AG04449 (cell line): ENCODE results near the gene PLCB3.

Experiments used
- CTCF ChIA-PET: fragments of 350-600 bp; formaldehyde crosslinking; extraction: SDS; loops from one replicate; lab custom pipeline; 2021; ENCODE audit warnings: antibody characterized with exemption; lab: Yijun Ruan, JAX
- POLR2A ChIA-PET: fragments of 400-600, 350-600 bp; formaldehyde crosslinking; extraction: SDS; loops from one replicate; lab custom pipeline; 2020; ENCODE audit warnings: antibody characterized with exemption, inconsistent platforms; lab: Yijun Ruan, JAX
- DNase-seq: peaks from one replicate; pipeline ENCODE4 v3.0.0-alpha.2; 2010; ENCODE audit warnings: low read depth, low spot score
- H3K4me3 ChIP-seq: 2 replicates; pipeline ENCODE4 v1.5.1; 2011; ENCODE audit warnings: low read depth, mild to moderate bottlenecking, control low read depth, low read length
- CTCF ChIP-seq: IDR thresholded peaks from one replicate; pipeline ENCODE4 v1.5.1; 2011; ENCODE audit warnings: mild to moderate bottlenecking, moderate library complexity, low read length, control low read depth, inconsistent platforms; ENCODE audit not compliant: insufficient read depth; ENCODE audit errors: missing control alignments

The PLCB3 gene

GRCh38 chr11:64317961-64318765, 66.8 kb downstream of the PLCB3 start, which contains the start of gene PRDX5:
PRDX5 (plus strand) TSS chr11:64318121; CDS start chr11:64318216, 95 bp downstream.
- CTCF ChIA-PET: interaction anchor here (0.6 to 10.4 kb wide), 16 partner anchors 9 to 317 kb away, joined by 3 to 111 read pairs (median 4); partner anchors contain the start of genes CATSPERZ, ESRRA and RPS6KA4
- POLR2A ChIA-PET: interaction anchor here (0.6 to 1.6 kb wide), 19 partner anchors 9 to 1502 kb away, joined by 3 to 14 read pairs (median 4); partner anchors contain the start of genes ESRRA, GPR137, PPP1R14B and STIP1
- TF ChIP-seq CTCF: peak; percentile 50
- peak within 1 kb of the TSS; percentile 96 for H3K4me3 ChIP-seq
- peak; percentile 59 for DNase-seq
